CD4-positive, alpha-beta T cell treated with Interleukin-4 for 4 hours (primary cell): ENCODE data around the gene DIP2C.

Experiments used
- DNase-seq: peaks from one replicate; pipeline ENCODE4 v3.0.0-alpha.2; 2020

DIP2C gene

DNA sequence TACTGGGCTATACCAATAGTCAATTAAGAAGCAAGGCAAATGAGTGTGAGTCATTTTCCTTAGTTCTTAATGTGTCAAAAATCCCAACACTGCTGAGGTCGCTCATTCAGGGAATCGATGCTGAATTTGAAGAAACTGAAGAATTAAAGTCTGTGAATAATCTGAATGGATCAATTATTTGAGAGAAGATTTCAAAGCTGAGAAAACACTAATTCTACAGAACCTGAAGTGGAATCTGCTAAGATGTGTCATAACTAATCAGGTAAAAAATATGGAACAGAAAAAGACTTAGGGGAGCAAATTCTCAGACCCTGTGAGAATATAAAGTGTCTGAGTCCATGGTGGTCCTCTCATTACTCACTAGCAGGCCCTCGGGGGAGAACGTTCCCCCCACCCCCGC, 125.6 kb downstream of the DIP2C start:
- DNase-seq = no peak

DNA sequence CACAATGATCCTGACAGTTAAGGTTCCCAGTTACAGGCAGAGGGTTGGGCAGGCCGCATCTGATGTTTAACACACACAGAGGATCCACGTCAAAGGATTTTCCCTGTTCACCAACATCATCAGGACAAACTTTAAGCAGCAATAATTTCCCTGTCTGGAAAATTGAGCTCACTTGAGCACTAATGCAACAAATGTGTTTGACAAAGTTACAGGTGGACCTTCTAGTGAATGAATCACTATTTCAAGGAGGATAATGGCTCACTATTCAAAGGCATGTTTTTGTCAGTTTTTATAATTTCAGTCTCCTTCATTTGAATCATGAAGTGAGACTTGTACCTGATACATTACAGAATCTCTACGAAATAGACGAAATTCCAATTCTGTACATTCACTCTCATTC, 127.3 kb downstream of the DIP2C start:
- DNase-seq = no peak

DNA sequence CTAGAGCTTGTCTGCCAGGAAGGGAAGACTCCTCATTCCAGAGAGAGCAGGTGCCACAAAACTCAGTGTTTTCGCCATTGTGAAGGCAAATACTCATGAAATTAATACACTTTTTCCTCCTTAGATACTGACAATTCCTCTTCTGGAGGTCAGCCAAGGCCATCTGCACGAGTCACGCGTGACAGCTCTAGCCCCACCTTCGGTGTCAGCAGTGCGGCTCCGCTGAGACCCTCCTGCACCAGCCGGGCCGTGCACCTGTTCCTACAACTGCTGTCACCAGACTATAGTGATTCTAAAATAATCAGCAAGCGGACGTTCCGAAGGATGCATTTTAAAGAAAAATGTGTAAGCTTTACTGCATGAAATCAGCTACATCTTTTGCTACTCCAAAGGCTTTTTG, 127.7 kb downstream of the DIP2C start:
- no peak for DNase-seq

DNA sequence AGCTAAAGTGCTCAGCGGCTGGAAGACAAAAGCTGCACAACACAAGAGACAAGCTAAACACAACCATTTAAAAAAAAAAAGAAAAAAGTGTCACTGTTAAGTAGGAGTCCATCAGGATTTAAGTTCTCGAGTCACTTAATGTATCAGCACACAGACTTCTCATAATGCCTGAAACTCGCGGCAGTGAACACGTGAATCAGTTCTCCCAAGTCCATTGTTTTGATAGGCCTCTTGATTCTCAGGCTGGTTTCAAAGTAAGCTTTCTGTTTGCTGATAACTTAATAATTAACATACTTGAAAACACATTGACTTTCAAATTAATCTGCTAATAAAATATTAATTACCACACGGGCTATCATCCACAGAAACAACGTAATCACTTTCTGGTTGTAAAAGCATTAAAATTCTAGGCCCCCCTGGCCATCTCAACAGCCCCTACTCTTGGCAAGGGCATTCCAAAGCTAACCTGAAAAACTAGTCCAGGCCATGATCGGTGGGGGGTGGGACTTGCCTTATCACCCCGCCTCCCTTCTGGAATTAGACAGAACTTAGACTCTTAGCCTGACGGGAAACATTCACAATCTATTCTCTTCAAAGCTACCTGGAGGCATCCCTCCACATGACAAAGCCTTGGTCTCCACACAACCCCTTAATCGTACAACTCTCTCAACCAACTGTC, 129.0 kb downstream of the DIP2C start:
- no peak for DNase-seq

DNA sequence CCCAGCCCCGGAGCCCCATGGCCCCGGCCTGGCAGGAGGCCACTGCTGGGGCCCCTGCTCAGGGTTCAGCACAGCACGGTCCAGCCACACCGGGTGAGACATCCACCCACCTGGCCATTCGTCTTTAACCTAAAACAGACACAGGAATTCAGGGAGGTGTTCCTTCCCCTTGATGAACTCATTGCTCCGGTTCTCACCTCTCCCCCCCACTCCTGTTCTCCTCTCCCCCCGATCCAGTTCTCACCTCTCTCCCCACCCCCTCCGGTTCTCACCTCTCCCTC, 129.8 kb downstream of the DIP2C start:
- no peak for DNase-seq

DNA sequence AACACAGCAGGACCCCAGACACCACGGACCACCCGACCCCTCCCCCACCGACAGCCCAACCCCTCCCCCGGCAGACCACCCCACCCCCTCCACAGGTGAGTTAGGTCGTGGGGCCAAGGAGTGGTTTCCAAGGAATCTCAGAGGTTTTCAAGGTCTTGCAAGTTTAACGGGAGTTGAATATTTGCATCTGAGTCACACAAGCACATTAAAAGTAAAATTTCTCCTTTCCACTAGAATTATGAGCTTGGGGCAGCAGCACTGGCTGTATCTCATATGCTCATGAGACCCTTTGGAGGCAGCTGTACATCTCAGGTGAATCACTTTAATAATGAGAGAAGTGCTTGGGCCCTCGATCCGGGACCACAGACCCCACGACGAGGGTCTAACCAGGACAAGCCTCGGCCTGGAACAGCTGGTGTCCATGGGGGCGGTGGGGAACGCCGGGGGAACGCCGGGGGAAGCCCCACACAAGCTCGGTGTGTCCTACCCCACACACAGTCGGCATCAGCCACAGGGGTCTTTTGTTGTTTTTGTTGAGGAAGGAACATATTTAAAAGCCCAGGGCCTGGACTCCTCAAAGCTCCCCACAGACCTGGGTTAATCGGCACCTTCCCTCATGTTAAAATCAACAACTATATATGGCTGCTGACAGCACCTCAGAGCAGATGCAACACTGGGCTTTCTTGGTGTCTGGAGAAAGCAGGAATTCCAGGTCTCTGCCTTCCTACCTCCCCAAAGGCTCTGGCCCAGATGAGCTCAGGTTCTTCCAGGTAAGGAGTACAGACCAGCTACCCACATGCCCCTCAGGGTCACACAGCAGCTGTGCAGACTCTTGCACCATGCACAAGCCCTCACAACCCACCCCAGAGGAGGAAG, 130.3 kb downstream of the DIP2C start:
- DNase-seq = no peak

DNA sequence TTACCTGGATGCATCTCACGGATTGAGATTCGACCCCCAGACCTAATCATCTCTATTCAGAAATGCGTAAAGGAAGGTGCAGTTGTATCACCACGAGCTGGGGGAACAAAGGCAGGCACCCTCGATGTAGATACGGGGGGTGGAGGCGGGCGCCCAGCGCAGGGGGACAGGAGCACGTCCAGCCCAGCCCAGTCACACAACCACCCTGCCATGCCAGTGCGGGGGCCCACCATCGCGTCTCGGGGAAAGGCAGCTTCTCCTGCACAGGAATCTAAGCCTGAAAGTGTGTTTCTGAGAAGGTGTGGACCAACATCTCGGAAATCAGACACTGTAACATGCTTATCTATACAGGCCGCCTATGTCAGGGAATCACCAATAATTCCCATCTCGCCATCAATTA, 131.1 kb downstream of the DIP2C start:
- no peak for DNase-seq

DNA sequence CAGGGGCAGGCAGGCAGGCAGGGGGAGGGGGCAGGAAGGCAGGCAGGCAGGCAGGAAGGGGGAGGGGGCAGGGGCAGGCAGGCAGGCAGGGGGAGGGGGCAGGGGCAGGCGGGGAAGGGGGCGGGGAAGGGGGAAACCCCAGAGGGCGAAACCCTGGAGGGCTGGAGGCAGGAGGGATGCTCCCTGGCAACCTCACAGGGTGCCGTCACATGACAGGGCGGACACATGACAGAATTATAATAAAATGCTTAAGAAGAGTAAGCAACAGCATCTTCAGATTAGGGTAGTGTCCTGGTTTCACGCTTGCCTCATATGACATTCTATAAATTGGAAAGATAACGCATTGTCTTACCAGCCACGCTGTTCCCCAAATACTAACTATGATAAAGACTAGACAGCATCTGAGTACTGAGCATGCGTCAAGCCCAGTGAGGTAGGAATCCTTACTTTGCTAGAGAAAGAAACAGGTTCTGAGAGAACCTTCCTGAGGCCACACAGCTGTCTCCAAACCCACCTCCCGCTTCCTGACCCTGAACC, 131.6 kb downstream of the DIP2C start:
- no peak for DNase-seq

DNA sequence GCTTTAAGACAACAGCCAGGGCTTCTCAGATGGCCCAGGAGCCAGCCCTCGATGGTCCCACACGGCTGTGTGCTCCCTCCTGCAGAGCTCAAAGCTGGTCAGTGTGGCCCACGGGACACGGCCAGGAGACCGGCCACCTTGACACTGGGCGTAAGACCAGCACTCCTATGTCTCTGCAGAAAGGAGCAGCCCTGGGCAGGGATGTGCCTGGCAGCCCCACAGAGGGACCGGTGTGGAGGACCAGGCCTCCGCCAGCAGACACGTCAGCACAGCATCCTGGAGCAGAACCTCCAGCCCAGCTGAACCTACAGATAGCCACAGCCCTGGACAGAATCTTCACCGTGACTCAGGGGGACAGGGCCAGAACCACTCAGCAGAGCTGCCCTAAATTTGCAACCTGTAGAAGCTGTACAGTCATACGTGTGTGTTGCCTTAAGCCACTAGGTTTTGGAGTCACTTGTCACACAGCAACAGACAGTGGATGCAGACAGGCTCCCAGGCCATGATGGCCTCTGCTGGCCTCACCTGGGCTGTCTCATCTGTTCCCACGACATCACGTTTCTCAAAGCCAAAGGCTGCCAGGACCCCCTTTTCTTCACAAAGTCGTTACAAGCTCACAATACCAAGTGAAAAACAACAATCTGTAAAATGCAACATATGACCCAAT, 132.4 kb downstream of the DIP2C start:
- DNase-seq = no peak

DNA sequence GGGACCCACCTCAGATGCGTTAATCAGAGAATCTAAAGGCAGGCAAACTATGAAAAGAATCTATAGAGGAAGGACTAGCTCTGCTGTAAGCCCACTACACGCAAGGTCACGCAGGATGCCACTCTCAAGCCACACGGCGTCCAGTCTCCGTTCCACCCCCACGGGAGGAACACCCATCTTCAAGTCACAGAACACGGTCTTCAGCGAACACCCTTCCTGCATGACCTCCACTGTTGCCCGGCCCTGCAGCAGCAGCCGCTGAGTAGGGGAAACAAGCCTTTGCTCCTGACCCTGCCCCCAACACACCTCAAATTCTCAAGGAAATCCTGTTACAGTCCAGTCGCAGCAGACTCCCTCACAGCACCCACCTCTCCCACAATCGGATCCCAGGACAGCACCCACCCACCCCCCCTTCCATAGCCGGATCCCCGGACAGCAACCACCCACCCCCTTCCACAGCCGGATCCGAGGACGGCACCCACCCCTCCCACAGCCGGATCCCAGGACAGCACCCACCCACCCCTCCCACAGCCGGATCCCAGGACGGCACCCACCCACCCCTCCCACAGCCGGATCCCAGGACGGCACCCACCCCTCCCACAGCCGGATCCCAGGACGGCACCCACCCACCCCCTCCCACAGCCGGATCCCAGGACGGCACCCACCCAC, 133.7 kb downstream of the DIP2C start:
- DNase-seq = no peak

DNA sequence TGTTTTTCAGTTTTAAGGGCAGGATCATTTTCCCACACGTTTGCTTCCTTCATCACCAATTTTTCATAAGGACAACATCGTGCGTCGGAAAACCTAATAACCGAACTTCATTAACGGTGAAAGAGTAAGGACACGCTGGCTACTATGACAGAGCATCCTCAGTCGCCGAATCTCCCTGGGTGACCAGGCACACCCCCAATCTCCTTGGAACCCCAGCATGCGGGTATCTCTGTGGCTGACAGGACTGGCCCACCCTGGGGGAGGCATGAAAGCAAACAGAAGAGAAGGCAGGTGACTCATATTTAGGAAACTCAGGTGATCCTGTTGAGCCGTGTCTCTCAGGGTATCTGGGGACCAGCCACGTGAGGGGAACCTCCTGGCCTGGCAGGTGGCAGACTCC, 134.2 kb downstream of the DIP2C start:
- DNase-seq = no peak

DNA sequence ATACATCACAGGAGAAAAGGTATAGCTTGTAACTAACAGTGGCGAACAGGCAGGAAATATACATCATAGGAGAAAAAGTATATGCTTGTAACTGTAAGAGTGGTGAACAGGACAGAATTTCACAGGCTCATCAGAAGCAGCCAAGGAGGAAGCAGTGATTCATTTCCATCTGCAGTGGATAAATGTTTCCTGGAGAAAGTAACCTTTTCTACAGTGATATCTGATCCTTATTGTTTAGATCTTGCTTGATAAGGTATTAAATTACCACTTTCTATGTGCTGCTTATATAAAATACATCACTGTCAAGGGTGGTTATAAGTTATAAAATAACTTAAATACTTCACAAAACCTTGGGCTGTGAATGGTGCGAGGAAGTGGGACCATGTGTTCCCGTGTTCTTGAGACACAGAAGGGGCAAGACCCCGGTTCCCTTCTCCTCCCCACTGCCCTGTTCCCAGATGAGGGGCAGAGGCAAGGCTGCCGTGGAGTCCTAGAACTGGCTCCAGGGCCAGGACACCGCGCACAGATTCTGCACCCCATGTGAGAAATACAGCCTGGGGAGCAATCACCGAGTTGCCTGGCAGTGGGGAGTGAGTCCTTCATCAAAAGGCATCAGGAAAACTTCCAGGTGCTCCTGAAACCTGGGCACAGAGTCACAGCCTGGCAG, 135.2 kb downstream of the DIP2C start:
- no peak for DNase-seq

DNA sequence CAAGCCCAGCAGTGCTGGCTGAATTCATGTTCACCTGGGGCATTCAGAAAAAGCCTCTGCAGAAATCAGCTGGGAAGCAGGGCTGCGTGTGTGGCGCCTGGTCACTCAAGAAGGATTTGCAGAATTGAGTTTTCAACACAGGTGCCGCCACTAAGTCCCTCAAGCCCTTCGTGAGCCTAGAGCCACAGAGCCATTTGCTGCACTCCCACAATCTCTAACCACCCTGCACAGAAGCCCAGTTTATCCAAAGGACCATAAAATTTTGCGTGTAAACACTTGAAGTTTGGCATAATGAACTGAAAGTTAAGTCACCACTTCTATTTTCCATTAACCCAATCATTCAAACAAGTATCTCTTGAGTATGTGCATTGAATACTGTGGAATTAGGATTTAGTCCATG, 136.2 kb downstream of the DIP2C start:
- no peak for DNase-seq

DNA sequence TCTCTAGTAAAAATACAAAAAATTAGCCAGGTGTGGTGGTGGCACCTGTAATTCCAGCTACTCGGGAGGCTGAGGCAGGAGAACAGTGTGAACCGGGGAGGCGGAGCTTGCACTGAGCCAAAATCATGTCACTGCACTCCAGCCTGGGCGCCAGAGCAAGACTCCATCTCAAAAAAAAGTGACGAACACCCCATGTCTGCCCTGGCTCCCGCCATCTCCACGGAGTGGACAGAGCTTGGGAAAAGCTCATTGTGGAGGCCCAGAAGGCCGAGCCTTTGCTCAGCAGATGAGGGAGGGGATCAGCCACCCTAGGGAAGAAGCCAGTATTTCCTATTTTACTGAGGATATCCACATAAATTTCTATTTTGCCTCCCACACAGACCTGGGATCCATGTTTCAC, 136.8 kb downstream of the DIP2C start:
- no peak for DNase-seq

DNA sequence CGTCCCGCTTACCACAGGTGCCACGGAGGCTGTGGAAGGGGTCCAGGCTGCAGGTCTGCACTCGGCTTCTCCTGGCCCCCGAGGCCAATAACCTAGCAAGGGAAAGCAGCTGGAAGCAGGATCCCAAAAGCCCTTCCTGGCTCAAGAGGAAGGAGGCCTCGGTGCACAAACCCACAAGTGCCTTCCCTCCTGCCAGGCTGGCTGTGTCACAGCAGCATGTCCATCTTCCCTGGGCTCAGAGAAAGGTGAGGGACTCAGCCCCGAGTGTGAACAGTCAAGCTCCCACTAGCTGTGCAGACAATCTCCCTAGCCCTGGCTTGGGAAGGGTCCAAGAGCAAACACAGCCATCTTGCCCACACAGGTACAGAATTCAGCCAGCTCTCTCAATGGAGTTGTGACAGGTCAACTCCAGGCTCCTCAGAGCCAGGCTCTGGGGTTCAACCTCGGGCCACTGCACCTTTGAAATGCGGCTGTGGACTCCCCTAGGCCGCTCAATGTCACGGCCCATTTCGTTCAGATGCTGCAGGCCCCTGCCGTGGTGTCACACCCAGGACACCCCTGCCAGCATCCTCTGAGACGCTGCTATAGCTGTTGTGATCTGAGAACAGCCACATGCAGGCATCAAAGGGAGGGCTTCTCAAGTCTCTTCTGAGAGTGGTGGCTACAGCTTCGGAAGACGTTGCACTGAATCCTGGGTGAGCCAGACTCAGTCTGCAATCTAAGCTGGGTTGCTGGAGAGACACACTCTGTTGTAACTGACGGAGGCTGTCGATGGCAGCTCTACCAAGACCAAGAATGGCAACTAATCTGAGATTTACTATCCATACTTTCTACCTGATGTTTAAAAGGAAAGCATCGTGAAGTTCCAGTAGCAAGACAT, 137.9 kb downstream of the DIP2C start:
- DNase-seq = no peak

DNA sequence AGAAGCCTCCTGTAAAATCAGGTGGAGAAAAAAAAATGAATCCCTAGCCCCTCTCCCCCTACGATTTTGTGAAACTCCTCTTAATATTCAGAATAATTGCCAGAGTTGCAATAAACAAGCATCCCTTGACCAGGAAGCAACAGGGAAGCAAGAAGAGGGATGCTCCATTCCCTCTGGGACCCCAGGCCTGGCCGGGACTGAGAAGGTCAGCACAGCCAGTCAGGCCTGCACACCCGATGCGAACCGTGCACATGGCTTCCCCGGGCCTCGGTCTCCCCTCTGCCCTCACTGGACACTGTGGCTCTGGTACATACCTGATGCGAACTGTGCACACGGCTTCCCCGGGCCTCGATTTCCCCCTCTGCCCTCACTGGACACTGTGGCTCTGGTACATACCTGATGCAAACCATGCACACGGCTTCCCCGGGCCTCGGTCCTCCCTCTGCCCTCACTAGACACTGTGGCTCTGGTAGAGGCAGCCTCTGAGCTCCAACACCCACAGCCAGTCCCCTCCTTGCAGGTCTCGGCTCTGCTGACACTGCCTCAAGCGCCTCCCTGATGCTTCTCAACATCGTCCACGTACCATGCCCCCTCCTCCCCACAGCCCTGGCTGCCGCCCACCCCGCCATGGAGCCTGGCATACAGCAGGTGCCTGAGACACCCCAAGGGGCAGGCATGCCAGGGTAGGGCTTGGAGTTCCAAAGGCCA, 138.6 kb downstream of the DIP2C start:
- no peak for DNase-seq

DNA sequence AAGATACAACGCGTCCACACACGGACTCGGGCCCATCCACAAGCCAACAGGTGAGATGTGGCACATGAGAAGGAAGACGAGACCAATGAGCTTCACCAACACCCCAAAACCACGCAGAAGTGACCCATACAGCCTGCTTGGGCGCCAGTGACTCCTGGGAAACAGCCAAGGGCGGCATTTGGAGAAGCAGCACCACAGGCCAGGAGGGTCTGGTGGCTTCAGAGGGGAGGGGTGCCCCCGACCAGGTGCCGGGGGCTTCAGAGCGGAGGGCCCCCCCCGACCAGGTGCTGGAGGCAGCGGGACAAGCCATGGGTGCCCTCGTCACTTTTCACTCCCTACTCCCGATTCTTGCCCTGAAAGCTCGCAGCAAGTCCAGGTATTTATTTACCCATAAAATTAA, 140.1 kb downstream of the DIP2C start:
- DNase-seq = no peak

DNA sequence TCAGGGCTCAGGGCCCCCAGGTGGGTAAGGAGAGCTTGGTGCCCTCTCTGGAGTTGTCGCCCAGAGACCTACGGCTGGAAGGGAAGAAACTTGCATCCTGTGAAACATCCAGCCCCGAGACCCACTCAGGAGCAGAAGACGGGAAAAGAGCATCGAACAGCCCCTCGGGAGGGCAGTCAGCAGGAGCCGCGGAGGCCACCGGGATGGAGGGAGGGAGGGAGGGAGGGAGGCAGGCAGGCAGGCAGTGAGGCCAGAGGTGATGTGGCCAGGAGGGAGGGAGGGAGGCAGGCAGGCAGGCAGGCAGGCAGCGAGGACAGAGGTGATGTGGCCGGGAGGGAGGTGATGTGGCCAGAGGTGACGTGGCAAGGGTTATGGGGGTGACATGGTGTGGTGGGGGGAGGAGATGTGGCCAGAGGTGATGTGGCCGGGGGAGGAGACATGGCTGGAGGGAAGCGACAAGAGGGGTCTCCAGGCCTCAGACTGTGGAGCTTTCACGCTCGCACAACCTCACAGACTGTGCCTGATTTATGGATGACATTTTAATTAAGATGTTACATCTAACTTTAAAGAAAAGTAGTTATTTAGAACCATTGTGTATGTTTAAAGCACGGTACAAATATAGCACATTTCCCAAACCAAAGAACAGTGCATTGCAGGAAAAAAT, 141.1 kb downstream of the DIP2C start:
- no peak for DNase-seq

DNA sequence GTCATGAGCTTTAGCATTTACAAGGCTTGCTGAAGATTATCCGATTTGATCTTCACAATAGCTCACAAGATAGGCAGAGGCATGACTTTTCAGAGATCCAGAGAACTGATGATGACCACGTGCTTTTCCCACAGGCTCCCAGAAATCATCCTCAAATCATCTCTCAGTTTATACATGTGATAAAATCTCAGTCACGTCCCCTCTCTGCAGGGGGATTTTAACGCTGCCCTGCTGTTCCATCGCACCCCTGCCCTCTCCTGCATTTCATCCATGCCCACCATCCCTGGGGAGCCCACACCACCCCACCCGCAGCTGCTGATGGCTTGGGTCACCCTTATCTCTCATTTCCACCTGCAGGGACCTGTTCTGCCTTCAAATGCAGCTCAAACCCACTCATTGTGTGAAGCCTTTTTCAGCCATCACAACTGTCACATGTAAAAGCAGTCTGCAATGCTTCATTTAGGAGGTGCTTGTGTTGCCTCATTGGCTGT, 141.8 kb downstream of the DIP2C start:
- no peak for DNase-seq

DNA sequence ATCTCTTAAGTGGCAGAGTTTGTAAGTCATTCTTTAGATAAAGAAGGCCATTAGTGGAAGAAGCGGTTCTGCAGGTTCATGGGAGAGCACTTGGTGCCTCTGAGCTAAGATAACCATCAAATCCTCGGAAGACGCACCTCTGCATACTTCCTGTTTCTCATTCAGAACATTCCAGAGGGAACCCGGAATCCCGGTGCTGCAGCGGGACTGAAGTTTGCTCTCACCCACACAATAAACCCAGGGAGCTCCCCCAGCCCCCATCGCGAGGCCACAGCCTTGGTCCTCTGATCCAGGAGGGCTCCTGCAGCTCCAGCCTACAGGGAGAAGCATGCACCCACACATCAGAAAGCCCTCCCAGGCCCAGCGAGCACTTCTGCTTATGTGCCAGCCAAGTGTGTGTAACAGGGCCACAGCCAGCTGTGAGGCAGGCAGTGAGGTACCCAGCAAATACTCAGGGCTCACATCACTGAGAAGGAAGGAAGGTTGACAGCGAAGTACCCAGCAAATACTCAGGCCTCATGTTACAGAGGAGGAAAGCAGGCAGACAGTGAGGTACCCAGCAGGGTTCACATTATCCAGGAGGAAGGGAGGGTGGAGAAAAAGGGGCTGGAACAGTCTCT, 142.4 kb downstream of the DIP2C start:
- no peak for DNase-seq
